ENCODE measurements around the gene CASP9.
A peak's percentile ranks its signal among the peaks of the same experiment; 100 is the strongest.
"Not testable (repeated sequence)": the region's sequence is repeated elsewhere in the genome, so short reads cannot be mapped to it uniquely, and the experiment has no call there.

CASP9 gene

DNA sequence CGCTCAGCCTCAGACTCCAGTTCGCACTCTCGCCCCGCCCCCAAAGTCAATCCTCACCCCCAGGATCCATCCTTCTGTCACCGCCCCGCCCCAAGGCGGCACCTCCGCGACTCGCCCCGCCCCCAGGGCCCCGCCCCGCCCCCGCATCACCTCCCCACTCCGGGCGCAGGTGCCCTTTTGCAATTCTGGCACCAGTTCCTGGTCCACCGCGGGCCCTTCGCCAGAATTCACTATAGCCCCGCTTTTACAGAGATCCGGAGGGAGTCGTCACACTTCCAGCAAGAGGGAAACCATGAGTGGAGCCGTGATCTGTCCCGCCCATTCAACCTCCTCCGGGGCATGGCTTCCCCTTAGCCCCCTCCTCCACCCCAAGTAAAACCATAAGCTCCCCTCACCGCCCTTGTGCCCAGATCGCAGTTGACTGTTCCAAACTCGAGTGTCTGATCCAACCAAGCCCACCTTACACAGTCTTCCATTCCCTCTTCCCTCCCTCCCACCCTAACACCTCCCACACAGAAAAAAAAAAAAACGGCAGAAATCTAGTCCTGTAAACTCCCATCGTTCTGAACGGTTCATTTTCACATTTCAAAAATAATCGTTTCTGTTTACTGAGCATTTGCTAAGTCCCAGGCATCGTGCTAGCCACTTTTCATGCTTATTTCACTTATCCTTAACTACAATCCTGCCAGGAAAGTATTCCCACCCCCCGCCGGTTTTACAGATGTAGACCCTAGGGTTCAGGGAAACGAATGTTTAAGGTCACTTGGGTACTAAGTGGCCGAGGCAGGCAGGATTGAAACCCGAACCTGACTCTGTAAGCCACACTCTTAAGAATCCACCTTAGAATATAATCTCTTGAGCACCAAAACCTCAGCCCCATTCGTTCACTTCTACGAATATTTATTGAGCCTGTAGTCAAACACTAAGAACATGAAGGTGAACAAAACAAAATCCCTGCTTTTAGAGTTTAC, 1.3 kb upstream of the CASP9 start:
- DNase-seq = no peak

GRCh38 chr1:15524283-15525049, 451 bp upstream of the CASP9 start:
- DNase-seq = peak; percentile 99

- no peak for DNase-seq
Measured at GRCh38 chr1:15523104-15524020, 653 bp downstream of the CASP9 start.

GRCh38 chr1:15522551-15522950, 1.5 kb downstream of the CASP9 start:
- DNase-seq = no peak

GRCh38 chr1:15521206-15521906, 2.7 kb downstream of the CASP9 start:
- not testable (repeated sequence) for DNase-seq

GRCh38 chr1:15519625-15520024, 4.4 kb downstream of the CASP9 start:
- no peak for DNase-seq

DNA sequence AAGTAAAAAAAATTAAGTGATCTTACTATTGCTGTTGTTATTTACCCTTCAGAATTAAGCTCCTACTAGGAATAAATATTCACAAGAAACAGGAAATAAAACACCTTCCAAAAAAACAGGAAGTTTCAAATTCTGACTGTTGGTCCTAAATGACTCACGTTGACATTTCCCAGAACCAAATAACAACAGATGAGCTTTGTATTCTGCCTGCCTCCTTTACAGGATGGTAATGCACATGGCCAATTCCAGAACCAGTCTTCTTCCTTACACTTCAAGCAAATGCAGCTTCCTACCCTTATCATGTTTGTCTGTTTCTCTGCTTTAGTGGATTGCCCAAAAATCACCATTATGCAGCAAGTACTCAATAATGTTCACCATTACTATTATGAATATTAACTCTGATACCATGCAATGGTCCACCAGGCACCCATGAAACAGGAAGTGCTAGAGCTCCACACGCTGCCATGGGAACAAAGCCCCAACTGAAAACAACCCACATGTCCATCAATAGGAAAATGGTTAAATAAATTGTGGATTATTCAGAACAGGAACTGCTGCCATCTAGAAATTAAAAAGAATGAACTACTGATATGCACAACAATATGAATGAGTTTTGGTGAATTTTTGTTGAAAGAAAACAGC, 8.9 kb downstream of the CASP9 start:
- DNase-seq = no peak

DNA sequence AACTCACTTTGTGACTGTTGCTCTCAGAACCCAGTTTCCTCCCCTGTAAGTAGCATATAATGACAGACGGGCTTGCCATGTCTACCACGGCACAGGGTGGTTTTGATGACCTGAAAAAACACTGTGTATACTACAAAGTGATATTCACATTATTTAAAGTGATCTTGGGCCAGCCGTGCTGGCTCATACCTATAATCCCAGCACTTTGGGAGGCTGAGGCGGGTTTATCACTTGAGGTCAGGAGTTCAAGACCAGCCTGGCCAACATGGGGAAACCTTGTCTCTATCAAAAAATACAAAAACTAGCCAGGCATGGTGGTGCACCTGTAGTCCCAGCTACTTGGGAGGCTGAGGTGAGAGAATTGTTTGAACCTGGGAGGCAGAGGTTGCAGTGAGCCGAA, 9.5 kb downstream of the CASP9 start:
- not testable (repeated sequence) for DNase-seq

GRCh38 chr1:15513919-15514318, 10.1 kb downstream of the CASP9 start:
- no peak for DNase-seq

DNA sequence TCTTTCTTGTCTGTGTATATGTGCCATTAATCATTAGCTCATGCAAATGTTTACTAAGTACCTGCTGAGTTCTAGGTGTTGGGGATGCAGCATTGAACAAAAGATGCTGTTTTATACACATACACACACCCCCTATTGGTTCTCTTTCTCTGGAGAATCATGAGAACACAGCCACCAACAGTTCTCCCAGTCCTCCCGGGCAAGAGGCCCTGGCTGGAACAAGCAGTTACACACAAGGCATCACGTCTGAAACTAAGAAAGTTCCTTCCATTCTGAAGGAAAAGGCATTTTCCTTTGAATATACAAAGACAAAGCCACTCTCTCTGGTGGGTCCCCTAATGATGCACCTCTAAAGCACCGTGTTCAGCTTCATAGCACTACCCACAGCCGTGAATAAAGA, 10.8 kb downstream of the CASP9 start:
- no peak for DNase-seq

- no peak for DNase-seq
Measured at GRCh38 chr1:15510611-15511405, 13.2 kb downstream of the CASP9 start.

GRCh38 chr1:15509586-15509985, 14.4 kb downstream of the CASP9 start:
- no peak for DNase-seq

- no peak for DNase-seq
Measured at GRCh38 chr1:15508700-15509487, 15.1 kb downstream of the CASP9 start.

DNA sequence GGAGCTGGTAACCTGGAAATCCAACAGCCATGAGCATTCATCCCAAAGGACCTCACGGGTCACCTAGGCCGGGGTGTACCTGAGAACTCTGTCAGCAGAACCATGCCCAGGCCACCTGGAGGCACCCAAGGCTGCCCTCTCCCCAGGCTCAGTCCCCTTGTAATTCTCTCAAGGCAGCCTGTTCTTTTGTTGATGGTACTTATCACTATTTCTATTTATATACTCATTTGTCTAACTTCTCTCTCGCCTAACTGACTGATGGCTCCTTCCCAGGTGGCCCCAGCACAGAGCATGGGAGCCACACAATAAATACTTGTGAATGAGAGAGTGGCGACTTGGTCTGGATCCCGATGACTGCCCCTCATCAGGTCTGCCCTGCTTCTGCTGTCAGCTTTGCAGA, 16.7 kb downstream of the CASP9 start:
- DNase-seq = no peak

DNA sequence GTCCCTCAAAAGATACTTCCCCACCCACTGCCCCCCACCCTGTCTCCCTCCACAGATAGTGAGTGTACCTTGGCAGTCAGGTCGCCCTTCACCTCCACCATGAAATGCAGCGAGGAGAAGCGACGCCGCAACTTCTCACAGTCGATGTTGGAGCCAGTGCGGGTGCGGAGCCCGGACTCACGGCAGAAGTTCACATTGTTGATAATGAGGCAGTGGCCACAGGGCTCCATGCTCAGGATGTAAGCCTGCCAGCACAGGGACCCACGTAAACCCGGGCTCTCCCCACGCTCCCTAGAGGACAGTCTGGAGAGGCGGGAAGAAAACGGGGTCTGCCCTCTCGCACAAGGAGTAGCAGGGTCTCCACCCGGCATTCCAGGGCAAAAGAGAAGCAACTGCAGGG, 17.2 kb downstream of the CASP9 start:
- no peak for DNase-seq

GRCh38 chr1:15504436-15504835, 19.6 kb downstream of the CASP9 start:
- no peak for DNase-seq

DNA sequence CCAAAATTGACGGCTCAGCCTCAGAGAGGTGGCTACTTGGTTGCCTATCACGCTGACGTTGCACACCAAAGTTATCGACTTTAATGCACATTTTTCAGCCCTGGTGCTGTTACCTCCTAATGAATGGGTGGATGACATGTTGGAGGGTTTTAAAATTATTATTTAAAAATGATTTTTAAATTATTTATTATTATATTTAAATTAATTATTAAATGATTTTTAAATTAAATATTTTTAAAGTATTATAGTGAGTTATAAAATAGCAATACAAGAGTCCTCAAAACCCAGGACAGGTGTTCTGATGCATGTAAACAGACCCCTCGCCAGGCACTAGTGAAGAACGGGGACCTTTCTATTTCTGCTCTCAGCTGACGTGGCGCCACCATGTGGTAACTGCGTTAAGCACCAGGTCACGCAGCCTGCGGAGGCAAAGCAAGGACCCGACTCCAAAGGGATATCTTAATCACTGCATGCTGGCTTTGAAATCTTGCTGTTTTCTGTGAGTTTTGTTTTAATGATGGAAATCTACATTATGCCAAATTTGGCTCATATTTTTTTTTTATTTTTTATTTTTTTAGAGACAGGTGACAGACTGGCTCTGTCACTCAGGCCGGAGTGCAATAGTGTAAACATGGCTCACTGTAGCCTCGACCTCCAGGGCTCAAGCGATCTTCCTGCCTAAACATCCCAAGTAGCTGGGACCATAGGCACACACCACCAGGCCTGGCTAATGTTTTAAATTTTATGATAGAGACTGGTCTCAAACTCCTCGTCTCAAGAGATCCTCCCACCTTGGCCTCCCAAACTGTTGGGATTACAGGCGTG, 22.6 kb downstream of the CASP9 start:
- peak; percentile 27 for DNase-seq

Measured in fibroblast of skin of abdomen (primary cell).